Nucleus accumbens (tissue), 56 donors: ENCODE data around the gene SUSD4.

ENCODE experiments used
- DNase-seq, 56 donors: peaks; one replicate each; lab custom pipeline; 2025; lab: John Stamatoyannopoulos, UW

The SUSD4 gene

DNA sequence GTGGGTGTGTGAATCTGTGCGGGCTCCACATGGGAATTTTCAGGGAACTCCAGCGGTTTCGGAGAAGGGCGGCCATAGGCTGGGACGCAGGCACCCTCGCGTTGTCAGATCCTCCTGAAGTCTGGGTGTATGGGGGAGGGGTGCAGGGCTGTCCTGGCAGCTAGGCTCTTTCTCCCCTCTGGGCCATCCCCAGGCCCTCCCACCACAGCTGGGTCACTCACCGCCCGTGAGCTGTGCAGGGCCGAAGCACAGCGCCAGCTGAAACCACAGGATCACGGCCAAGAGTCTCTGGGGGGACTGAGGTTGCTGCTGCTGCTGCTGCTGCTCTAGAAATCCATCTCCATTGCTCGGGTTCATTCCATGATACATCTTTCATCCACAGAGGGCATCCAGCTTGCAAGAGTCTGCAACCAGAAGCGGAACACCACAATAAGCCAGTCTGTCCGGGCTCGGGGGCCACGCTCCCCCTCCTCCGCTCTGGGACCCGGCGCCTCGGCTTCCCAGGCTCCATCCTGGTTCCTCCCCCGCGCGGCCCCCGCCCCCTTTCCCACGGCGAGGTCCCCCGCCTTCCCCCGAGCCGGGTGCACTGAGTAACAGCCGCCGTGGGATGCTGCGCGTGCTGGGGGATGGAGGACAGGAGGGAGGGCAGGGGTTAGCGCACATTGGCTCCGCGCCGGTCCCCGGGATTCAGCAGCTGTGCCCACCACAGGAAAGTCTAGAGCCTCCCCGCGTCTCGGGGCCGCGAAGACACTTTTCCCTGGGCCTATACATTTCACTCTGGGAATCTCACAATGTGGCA, 720 bp downstream of the SUSD4 start:
- DNase-seq, result peak in 36 of 56 donors; percentile 4 to 74 (median 36)

DNA sequence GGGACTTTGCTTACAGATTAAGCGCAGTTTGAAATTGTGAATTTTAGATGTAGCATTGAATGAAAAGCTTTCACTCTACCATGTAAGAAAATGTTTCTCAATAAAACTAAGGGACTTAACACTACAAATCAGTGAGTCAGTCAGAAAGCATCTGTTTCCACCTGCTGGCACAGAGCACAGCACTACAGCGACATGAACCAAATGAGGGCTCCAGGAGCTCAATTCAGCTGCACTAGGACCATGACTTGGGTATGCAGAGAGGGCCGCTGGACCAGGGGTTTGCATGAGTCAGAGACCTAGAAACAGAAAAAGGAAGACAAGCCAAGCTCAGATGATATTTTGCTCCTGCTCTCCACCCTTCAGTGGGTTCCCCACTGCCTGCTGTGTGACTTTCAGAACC, 5.2 kb downstream of the SUSD4 start:
- DNase-seq, result peak in 1 of 56 donors; percentile 18

DNA sequence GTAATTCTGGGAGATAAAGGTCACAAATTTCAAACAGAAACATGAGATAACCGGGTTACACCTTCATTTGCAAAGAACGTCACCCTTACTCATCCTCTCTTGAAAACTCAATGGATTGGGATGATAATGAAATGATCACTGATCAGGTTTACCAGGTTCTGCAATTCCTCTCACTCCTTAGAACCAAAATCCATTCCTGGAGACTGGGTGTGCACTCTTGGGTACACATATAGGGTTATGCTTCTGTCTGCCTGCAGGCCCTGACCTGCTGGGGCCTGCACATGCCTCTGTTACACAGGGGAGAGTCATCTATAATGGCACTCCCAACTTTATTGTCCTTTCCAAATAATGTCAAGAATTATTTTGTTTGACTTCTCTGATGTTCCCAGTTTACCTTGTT, 8.3 kb downstream of the SUSD4 start:
- DNase-seq, result no peak

DNA sequence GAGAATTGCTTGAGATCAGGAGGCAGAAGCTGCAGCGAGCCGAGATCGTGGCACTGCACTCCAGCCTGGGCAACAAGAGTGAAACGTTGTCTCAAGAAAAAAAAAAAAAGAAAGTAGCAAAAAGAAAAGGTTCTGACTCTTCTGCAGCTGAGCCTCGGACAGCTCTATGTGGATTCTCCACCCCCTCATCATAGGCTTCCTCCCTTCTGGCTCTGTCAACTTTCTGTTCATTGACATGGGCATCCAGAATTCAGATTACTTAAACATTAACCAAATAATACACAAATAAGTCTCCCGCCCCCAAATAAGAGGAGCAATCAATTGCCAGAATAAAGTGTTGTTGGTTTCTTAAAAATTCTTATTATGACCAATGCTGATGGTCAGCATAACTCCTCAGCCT, 10.0 kb downstream of the SUSD4 start:
- no peak for DNase-seq

DNA sequence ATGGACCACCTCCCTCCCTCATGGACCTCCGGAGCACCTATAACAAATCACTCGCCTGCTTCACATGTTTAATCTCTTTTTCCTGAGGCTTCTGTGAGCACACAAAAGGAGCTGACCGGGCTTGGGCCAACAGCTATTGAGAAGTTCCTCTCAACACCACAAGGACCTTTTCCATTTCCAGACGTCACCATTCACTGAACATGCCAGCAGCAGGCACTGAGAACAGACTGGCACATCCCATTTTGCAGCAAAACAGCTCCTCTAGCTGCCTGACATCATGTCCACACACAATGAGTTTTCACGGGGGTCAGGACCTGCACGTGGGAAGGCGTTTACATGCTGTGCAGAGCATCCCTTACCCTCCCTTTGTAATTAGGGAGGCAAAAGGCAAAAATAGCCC, 11.0 kb downstream of the SUSD4 start:
- DNase-seq, result peak in 3 of 56 donors; percentile 1 to 19 (median 12)

DNA sequence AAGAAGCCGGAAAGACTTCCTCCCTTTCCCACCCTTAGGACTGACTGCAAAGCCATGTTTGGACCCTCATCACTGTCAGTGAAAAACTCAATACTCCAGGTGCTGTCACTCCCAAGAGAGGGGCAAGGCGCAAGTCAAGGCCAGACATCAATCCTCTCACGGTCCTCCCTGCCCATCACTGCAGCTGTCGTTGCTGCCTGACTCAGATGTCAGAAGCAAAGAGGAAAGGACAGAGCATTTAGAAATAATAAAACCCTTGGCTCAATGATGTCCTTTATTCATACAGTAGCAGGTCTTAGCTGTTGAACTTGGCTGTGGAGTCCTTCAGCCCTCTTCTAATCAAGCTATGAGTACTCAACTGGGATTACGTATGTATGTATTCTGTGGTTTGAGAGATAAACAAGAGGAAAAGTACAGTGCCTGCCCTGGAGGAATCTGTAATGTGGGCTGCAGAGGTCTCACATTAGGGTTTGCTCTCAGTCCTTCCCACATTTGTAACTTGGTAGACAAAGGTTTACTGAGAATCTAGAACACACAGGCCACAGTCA, 13.5 kb downstream of the SUSD4 start:
- no peak for DNase-seq

DNA sequence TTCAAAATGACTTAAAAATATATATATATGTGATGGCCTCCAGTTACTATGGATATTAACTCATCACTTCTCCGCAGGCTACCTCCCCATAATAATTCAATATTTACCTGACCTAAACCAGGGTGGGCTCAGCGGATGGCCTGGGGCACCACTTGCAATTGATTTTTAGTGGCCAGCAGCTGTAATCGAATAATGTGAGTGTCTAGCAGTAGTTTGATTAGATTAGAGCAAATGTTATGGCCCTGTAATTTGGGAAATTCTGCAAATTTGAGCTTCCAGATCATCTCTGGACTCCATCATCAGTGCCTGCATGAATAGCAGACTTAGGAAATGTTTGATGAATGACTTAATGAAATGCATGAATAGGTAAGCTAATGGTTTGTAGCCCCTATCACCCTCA, 14.7 kb downstream of the SUSD4 start:
- no peak for DNase-seq

DNA sequence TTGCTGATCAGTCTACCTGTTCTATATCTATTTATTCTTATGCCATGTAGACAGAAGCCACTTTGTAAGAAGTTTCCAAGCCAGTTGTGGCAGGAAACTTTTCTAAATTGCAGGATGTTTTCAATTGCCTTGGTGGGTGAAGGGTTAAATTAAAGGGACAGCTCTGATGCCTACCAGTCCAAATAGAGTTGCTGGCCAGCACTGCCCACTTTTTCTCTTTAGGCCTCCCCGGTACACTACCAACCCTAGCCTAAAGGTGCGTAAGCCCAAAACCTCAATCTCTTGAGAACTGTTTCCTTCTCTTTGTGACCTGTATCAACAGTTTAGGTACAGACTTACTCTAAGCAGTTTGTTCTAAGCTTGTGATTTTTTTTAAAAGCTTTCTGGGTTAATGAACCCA, 15.5 kb downstream of the SUSD4 start:
- DNase-seq, result no peak

DNA sequence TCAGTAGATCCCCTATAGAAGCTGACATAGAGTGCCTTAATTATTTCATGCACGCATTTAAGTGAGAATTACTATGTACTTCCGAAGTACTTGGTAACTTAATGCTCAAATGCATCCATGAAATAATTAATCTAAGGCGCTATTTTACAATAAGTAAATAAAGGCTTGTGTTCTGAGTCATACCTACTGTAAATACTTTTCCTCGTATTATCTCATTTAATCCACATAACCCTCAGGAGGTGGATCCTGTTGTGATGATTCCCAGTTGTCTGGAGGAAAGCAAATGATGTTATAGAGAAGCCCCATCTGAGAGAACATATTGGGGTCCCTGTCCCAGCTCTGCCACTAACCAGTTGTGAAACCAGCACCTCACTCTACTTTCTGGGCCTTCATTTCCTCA, 16.4 kb downstream of the SUSD4 start:
- DNase-seq, result no peak

DNA sequence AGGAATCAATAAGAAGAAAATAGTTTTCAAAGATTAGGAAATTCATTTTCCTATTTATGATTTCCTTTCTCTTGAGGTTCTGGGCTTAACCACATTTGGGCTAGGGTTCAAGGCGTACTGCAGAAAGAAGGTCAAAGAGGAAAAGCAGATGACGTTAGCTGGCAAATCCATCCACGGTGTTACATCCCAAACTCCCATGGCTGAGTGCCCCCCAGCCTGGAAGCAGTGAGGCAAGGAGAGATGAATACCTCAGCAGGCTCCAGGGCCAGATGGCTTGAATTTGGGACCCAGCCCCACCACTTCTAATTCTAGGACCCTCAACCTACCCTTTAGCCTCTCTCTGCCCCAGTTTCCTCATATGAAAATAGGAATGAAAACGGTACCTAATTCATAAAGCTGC, 17.7 kb downstream of the SUSD4 start:
- no peak for DNase-seq

DNA sequence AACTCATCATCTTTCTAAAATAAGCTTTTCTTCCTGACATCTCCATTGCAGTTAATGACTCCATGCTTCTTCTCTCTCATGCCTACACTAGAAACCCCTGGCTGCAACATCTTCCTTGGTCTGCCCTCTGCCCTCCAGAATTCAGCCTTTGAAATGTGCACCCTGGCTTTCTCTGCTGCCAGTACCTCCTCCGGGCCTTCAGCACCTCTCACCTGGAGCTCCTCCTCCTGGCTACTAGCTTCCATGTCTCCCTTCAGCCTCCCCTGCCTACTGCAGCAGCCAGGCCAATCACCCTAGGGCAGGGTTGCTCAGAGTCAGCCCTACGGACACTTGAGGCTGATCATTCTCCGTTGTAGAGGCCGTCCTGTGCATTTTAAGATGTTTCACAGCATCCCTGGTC, 18.3 kb downstream of the SUSD4 start:
- DNase-seq, result no peak

DNA sequence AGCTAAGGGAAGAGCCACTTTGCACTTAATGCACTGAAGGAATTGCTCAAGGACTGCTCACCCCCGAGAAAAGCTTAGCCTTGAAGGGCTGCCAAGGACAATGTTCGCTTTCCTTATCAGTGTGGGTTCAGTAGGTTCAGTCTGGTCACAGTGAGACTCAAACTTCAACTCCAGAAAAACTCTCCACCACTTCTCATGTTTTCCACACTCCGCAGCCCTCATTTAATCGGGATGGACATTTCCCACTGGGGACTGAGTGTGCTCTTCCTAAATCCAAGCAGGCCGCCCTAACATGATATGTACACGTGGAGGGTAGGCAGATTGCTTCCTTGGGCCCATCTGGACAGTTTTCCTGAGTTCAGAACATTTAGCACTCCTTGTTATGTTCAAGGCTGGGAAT, 19.5 kb downstream of the SUSD4 start:
- DNase-seq, result no peak

DNA sequence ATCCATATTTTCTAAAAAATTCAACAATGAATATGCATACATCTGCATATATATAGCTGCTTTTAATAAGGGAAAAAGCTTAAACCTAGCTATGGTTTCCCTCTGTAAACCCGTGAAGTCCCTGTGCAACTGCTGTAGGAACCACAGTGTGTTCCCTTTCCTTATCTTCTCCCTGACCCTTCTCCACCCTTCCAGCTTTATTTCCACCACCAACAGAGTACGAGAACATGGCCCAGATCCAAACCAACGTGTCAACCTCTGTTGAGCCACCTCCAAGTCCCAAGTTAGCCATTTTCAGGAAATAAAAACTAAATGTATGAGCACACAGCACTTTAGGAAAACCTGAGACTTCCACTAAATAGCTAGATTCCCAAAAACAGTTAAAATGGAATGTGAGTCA, 20.3 kb downstream of the SUSD4 start:
- DNase-seq, result no peak

DNA sequence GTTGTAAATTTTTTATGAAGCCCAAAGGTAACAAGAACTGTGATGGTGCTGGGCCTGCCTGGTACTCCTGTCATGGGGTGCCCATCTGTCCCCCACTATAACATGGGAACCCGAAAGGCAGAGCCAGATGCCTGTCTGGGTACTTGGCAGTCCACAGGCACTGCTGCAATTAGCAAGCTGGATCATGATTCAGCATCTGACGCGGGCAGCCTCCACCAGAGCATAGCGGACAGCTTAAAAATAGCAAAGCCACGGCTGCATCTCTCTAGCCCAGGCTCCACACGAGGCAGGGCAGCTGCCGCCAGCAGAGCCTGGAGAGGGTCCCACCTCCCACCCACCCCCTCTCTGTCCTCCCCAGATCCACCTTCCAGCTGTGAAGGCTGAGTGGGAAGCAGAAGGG, 22.9 kb downstream of the SUSD4 start:
- DNase-seq, result peak in 25 of 56 donors; percentile 7 to 78 (median 27)

DNA sequence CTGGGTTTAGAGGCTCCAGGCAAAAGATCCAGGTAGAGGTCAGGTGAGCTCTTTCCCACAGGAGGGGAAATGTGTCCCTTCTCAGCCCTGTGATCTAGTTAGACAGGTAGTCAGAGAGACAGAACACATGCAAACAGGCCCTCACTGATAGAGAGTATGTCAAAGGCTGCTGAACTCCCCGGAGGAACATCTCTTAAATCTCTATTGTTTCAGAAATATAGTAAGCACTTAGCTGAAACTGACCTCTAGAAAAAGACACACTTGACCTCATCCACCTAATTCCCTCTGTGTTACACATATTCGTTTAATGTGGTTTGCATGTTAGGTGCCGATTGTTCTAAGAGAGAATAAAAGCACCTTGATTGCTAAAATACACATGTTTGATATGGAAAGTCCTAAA, 23.3 kb downstream of the SUSD4 start:
- DNase-seq, result no peak

DNA sequence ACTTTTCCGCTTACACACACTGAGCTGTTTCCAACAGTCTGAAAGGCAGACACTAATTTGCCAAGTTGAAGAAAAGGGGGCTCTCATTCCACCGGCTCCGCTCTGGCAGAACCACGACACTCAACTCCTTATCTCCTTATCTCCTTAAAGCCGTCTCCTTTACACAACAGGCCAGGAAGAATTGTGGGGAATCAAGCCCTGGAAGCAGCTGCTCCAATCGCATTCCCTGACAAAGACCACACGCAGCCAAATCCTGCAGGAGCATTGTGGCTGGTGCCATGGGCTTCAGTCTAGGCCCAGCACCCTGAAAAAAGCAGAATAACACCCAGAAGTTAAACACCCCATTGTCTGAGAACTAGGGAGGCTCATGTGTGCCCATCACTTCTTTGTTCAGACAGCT, 24.1 kb downstream of the SUSD4 start:
- DNase-seq, result no peak

DNA sequence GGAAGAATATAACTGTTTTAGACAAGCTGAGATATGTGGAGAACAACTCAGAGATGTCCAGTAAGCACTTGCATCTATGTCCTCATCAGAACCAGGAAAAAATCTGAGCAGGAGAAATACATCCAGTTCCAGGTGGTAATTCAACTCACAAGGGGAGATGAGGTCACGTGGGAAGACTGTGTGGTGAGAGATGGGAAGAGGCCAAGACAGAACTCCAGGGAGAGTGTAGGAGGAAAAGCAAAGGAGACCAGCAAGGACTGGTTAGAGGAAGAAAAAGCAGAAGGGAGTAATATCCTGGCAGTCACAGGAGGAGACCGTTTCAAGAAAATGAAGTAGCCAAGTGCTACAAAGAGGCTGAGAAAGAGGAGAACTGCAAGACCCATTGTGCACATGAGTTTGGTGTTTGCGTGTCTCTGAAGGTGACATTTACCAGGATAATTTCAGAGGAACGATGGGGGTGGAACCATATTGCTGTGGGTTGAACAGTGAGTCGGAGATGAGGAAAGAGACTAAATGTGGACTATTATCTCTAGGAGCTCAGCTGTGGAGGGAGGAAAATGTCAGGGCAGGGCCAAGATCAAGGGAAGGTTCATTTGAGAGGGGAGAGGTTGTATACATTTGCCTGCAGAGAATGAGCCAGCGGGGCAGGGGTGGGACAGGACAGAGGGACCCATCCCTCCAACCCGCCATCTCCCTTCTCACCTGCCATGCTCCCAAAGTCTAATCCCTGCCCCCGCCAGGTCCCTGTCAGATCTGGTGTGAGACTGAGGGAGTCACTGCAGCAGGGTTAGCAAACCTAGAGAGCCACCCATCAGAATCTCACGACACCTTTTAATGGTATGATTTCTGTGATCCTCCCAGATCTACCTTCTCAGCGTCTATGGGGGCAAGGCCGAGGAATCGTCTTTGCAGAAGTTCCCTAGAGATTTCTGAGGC, 24.9 kb downstream of the SUSD4 start:
- peak in 4 of 56 donors; percentile 16 to 45 (median 24) for DNase-seq

DNA sequence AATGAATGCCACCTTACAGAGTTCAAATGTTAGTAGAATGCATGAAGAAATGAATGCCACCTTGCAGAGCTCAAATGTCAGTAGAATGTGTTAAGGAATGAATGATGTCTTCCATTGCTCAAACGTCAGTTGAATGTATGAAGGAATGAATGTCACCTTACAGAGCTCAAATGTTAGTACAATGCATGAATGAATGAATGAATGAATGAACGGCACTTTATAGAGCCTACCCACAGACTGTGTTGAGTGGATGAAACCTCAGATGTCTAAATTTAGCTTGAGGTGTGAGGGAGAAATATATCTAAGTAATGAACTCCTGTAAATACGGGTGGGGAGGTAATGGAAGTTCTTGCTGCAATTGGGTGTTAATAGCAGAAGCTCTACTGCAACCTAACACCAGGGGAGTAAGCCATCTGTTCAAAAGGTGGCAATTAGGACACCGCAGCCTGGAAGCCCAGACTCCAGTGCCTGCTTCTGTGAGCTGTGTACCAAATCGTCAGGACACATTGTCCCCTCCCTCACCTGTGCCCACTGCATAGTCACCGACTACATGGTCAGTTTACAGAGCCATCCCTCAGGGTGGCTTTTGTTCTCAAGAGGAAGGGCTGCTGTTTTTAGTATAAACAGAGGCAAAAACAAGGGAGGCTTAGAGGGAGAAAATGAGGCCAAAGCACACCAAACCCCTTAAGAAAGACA, 26.7 kb downstream of the SUSD4 start:
- no peak for DNase-seq

DNA sequence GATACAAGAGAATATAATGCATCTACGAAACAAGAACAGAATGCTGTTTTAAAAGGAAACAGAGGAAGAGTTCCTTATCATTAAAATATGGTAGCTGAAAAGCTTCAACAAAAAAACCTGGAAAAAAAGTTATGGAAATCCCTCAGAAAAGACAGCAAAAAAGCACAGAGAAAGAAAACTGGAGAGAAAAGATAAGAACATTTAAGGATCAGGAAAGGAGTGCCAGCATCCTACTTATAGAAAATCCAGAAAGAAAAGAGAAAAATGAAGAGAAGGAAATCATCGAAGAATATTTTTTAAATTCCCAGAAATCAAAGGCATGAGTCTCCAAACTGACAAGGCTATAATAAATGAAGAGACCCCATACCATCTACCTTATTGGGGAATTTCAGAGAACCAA, 29.8 kb downstream of the SUSD4 start:
- no peak for DNase-seq

DNA sequence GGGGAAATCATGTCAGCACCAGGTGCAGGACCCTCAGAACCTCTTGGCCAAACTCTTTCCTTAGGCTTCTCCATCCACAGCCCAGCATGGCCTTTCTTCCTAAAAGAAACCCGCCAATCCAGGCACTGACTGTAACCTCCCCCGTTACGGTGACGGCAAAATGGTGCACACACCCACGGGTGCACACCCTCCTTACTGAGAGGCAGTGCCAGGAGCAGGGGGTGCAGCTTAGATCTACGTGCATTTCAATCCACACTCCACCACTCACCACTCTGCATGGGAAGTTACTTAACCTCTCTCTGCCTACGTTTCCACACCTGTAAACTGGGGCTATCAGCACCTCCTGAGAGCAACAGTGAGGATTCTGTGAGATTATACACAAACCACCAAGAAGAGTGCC, 31.0 kb downstream of the SUSD4 start:
- DNase-seq, result peak in 30 of 56 donors; percentile 5 to 81 (median 46)

DNA sequence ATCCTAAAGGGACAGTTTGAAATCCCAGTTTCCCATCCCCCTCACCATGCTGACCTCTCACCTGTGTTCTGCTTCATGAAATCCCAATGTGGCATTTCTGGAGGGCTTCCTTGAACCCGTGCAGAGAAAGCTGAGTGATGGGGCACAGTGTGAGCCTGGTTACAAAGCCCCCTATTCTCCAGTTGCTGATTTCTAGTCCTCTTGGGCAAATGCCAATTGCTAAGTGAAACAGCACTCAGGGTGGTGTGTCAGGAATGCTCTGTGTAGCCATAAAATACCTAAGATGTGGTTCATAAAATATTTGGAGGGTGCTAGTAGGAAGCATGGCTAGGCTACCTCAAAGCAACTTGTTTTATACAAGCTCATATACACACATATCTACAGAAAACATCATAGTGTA, 32.0 kb downstream of the SUSD4 start:
- no peak for DNase-seq
